ENCODE measurements around the gene DENND5A. TPM values are rescaled to one million over a fixed set of nuclear protein-coding genes. Genes with fewer than 3 reads are reported as not detected.
"Not testable (repeated sequence)": the region's sequence is repeated elsewhere in the genome, so short reads cannot be mapped to it uniquely, and the experiment has no call there.

Gene DENND5A
- total and polyA plus RNA-seq, 2 experiments from 2014 or later, result 99.5 to 196 TPM

DNA sequence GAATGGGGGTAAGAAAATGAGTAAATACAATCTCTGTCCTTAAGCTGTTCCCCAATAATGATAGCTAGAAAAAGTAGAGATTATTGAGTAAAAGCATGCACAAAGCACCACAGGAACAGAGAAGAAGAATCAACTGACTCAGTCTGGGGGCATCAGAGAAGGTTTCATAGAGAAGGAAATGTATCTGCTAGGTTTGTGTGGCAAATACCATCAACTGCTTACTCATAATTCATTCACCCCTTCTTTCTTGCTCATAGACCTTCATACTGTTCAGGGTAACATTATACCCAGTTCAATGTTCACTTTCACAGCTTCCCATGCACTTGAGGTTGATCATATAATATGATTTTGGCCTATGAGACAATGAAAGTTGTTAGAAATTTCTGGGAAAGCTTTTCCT, 88.6 kb downstream of the DENND5A start:
- no peak overlapping the region for H3K4me3 ChIP-seq
- peaks cover 41% of the 10 kb centered on the region for H3K36me3 ChIP-seq
- DNase-seq (ENCODE audit: low read depth in 1 of 2, low spot score in 1 of 2), result no peak
- no peak overlapping the region for H3K27ac ChIP-seq
- no peaks in the 10 kb centered on the region for H3K4me1 ChIP-seq (ENCODE audit: low read depth)
- TF ChIP-seq, protein P1, sequence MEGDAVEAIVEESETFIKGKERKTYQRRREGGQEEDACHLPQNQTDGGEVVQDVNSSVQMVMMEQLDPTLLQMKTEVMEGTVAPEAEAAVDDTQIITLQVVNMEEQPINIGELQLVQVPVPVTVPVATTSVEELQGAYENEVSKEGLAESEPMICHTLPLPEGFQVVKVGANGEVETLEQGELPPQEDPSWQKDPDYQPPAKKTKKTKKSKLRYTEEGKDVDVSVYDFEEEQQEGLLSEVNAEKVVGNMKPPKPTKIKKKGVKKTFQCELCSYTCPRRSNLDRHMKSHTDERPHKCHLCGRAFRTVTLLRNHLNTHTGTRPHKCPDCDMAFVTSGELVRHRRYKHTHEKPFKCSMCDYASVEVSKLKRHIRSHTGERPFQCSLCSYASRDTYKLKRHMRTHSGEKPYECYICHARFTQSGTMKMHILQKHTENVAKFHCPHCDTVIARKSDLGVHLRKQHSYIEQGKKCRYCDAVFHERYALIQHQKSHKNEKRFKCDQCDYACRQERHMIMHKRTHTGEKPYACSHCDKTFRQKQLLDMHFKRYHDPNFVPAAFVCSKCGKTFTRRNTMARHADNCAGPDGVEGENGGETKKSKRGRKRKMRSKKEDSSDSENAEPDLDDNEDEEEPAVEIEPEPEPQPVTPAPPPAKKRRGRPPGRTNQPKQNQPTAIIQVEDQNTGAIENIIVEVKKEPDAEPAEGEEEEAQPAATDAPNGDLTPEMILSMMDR (IDR thresholded peaks at IDR 0.05; ENCODE audit: low read depth, low read length), result no peak
- no peaks in the 10 kb centered on the region for H3K9me3 ChIP-seq (ENCODE audit: low read depth)
- H3K27me3 ChIP-seq, result no peaks in the 10 kb centered on the region

DNA sequence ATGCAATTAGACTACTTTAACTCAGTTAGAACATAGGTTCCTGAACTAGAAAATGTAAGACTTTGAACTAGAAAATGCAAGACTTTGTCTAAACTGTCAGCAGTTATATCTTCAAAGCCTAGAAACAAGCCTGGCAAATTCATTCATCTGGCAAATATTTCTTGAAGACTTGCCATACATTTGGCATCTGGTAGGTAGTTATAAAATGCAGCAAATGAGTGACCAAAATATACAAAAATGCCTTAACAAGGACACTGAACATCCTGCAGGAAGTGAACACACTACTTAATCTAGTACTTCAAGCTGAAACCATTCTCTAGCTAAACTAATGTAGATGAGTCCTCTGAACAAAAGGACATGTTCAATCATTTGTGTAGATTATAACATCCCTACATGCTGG, 89.0 kb downstream of the DENND5A start:
- no peaks in the 10 kb centered on the region for H3K9me3 ChIP-seq (ENCODE audit: low read depth)
- H3K4me1 ChIP-seq (ENCODE audit: low read depth), result no peaks in the 10 kb centered on the region
- no peak overlapping the region for H3K27ac ChIP-seq
- H3K27me3 ChIP-seq, result no peaks in the 10 kb centered on the region
- peaks cover 41% of the 10 kb centered on the region for H3K36me3 ChIP-seq
- H3K4me3 ChIP-seq, result no peak overlapping the region
- TF ChIP-seq, protein P1 (IDR thresholded peaks at IDR 0.05; ENCODE audit: low read depth, low read length), result no peak
- DNase-seq (ENCODE audit: low read depth in 1 of 2, low spot score in 1 of 2), result no peak

DNA sequence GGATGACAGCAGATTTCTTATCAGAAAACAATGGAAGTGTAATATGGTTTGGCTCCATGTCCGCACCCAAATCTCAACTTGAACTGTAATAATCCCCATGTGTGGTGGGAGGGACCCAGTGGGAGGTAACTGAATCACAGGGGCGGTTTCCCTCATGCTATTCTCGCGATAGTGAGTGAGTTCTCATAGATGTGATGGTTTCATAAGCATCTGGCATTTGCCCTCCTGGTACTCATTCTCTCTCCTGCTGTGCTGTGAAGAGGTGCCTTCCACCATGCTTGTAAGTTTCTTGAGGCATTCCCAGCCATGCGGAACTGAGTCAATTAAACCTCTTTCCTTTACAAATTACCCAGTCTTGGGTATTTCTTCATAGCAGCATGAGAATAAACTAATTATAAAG, 92.8 kb downstream of the DENND5A start:
- no peak for DNase-seq (ENCODE audit: low read depth in 1 of 2, low spot score in 1 of 2)
- Histone ChIP-seq H3K9me3 (ENCODE audit: low read depth) (no peaks in the 10 kb centered on the region), H3K4me3 (no peak overlapping the region), H3K27me3 (no peaks in the 10 kb centered on the region), H3K36me3 (peaks cover 57% of the 10 kb centered on the region), H3K4me1 (ENCODE audit: low read depth) (no peaks in the 10 kb centered on the region), H3K27ac (no peak overlapping the region)
- TF ChIP-seq, protein P1 (IDR thresholded peaks at IDR 0.05; ENCODE audit: low read depth, low read length), result no peak

DNA sequence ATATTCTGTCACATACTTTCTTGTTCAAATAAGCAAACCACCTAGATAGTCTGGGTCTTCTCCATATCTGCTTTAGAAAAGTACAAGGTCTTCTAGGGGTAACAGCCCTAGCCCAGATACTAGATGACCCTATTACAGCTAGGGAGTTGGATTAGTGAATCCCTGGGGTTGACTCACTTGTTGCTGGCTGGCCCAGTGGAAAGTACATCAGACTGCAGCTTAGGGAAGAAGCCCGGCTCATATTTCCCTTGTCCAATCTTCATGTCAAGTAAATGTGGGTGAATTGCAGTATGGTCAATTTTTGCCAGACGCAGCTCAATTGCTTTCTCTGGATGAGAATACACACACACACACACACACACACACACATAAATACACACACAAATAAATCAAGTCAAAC, 94.7 kb downstream of the DENND5A start:
- peak overlapping the region; percentile 51 for H3K27ac ChIP-seq
- H3K4me1 ChIP-seq (ENCODE audit: low read depth), result no peaks in the 10 kb centered on the region
- TF ChIP-seq, protein P1 (IDR thresholded peaks at IDR 0.05; ENCODE audit: low read depth, low read length), result no peak

DNA sequence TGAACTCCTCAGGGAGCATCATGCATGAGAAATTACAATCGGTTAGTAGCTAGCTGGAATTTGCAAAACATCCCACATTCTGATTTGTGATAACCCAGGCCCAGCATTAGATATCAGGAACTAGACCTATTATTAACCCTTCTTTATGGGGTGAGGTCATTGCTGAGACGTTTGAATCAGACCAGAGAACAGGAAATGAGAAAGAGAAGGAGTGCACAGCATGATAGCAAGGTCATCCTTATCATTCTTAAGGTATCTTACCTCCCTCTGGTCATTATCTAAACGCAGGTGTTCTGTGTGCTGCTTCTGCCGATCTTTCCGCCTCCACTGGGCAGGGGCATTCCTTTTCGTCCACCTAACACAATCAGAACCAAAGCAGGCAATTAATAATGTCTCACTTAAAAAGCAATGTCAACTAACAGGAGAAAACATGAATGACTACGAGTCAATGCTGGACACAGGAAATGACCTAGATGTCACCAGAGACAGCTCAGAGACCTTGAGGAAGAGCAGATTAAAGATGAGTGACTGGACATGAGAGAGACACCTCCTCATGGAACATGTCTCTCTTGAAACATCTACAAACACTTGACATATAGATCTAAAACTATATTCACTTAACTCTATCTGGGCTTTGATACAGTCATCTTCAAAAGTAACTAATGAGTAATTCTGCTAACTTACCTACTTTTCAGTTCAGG, 95.4 kb downstream of the DENND5A start:
- peaks cover 49% of the 10 kb centered on the region for H3K36me3 ChIP-seq

More for the DNA sequence above, 94.7 kb downstream of the DENND5A start:
- no peak overlapping the region for H3K4me3 ChIP-seq
- peaks cover 46% of the 10 kb centered on the region for H3K36me3 ChIP-seq
- DNase-seq (ENCODE audit: low read depth in 1 of 2, low spot score in 1 of 2), result peak in 1 of 2 donors; percentile 57
- H3K9me3 ChIP-seq (ENCODE audit: low read depth), result no peaks in the 10 kb centered on the region
- no peaks in the 10 kb centered on the region for H3K27me3 ChIP-seq

DNA sequence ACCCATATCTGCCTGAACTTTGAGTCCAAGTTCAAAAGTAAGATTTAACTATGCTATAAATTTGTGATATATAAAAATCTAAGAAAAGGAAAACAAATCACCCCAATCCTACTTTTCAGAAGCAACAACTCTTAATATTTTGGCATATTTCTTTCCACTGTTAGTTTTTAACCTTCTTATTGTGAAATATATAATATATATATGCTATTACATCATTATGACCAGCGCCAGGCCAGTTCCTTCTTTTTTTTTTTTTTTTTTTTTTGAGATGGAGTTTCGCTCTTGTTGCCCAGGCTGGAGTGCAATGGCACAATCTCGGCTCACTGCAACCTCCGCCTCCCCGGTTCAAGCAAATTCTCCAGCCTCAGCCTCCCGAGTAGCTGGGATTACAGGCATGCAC, 103.2 kb downstream of the DENND5A start:
- H3K27ac ChIP-seq; H3K27me3 ChIP-seq; H3K9me3 ChIP-seq (ENCODE audit: low read depth); H3K4me3 ChIP-seq; DNase-seq (ENCODE audit: low read depth in 1 of 2, low spot score in 1 of 2); H3K4me1 ChIP-seq (ENCODE audit: low read depth): not testable (repeated sequence)
- H3K36me3 ChIP-seq, result peaks cover 60% of the 10 kb centered on the region

More for the DNA sequence above, 95.4 kb downstream of the DENND5A start:
- H3K27ac ChIP-seq, result peak overlapping the region; percentile 18
- no peaks in the 10 kb centered on the region for H3K4me1 ChIP-seq (ENCODE audit: low read depth)
- H3K4me3 ChIP-seq, result no peak overlapping the region
- no peak for DNase-seq (ENCODE audit: low read depth in 1 of 2, low spot score in 1 of 2)
- H3K27me3 ChIP-seq, result no peaks in the 10 kb centered on the region
- TF ChIP-seq, protein P1 (IDR thresholded peaks at IDR 0.05; ENCODE audit: low read depth, low read length), result no peak
- H3K9me3 ChIP-seq (ENCODE audit: low read depth), result no peaks in the 10 kb centered on the region

Data from cardiac muscle cell (in vitro differentiated cells and primary cell).